NCI-H345 (cell line): ENCODE results near the gene CRYGA.
A peak's percentile ranks its signal among the peaks of the same experiment; 100 is the strongest.
"Not testable (repeated sequence)": the region's sequence is repeated elsewhere in the genome, so short reads cannot be mapped to it uniquely, and the experiment has no call there.

Experiments used
- DNase-seq: peaks from one replicate; lab custom pipeline; 2025; lab: John Stamatoyannopoulos, UW

The CRYGA gene

GRCh38 chr2:208125251-208125650 is 38.1 kb downstream of the CRYGA start:
- DNase-seq = no peak

DNA sequence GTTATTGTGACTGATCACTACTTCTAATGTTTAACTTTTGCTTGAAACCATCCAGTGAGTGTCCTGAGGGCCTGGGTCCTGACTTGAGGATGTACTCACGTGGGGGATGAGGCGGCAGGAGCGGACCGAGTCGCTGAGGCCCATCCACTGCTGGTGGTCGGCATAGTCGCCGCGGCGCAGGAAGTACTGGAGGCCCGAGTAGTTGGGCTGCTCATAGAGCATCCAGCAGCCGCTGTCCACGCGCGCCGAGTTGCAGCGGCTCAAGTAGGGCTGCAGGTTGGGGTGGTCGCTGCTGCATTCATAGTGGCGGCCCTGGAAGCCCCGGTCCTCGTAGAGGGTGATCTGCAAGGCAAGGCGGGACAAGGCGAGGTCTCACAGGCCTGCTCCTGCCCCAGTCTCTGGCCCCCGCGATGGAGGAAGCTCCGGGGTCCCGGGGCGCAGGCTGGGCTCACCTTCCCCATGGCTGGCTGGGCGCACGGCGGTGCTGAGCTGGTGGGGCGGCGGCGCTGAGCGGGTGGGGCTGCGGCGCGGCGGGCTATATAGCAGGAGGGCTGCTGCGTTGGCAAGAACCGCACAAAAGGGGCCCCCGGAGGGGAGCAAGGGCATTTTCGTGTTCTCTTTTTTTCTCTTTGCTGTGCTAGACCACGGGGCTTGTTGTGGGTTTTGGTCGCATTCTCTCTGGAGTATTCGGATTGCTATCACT is 39.2 kb downstream of the CRYGA start, which contains the start of gene CRYGD:
Gene CRYGD (minus strand): TSS at position 512 of the 703 bp plus-strand sequence. CDS start 51 bp downstream, at position 461.
- DNase-seq = not testable (repeated sequence)

GRCh38 chr2:208122248-208122647 is 41.1 kb downstream of the CRYGA start:
- DNase-seq = no peak

- DNase-seq = no peak
Measured at GRCh38 chr2:208118918-208119317, 44.5 kb downstream of the CRYGA start.

DNA sequence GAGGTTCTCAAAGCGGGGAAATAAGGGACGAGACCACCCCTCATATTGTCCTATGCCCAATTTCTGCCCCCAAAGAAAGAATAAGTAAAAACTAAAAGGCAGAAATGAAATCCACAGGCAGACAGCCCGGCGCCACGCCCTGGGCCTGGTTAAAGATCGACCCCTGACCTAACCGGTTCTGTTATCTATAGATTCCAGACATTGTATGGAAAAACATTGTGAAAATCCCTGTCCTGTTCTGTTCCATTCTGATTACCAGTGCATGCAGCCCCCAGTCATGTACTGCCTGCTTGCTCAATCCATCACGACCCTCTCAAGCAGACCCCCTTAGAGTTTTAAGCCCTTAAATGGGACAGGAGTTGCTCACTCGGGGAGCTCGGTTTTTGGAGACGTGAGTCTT is 46.0 kb downstream of the CRYGA start:
- DNase-seq = not testable (repeated sequence)

- DNase-seq = peak; percentile 78
Measured at GRCh38 chr2:208112969-208113368, 50.4 kb downstream of the CRYGA start.

DNA sequence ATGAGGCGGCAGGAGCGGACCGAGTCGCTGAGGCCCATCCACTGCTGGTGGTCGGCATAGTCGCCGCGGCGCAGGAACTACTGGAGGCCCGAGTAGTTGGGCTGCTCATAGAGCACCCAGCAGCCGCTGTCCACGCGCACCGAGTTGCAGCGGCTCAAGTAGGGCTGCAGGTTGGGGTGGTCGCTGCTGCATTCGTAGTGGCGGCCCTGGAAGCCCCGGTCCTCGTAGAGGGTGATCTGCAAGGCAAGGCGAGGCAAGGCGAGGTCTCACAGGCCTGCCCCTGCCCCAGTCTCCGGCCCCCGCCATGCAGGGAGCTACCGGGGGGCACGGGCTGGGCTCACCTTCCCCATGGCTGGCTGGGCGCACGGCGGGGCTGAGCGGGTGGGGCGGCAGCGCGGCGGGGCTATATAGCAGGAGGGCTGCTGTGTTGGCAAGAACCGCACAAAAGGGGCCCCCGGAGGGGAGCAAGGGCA is 51.1 kb downstream of the CRYGA start:
- DNase-seq = not testable (repeated sequence)
